Activated CD8-positive, alpha-beta memory T cell treated with anti-CD3 and anti-CD28 coated beads for 1 hour (primary cell): ENCODE measurements around the gene MTCL3.
"Not testable (repeated sequence)": the region's sequence is repeated elsewhere in the genome, so short reads cannot be mapped to it uniquely, and the experiment has no call there.

Experiments used
- DNase-seq, 2 donors: peaks; one replicate each; pipeline ENCODE4 v3.0.0-alpha.2; 2020; ENCODE audit warnings: low read depth in 1 of 2; ENCODE audit errors: extremely low read depth in 1 of 2

The MTCL3 gene

DNA sequence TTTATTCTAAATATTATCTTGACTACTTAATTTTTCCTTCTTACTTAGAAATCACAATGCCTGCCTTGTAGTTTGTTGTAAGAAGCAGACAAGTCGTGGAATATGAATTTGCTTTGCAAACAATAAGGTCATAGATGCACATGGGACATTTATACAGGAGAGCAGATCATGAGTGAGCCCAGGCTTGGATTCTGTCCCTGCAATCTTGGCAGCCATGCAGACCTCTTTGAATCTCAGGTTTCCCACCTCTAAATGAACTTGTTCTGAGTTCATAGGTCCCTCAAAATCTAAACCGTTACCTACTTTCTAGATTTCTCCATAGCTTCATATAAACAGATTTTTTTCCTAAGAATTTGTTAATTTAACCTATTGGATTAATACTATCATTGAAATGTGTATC lies 79.4 kb downstream of the MTCL3 start:
- DNase-seq: no peak

DNA sequence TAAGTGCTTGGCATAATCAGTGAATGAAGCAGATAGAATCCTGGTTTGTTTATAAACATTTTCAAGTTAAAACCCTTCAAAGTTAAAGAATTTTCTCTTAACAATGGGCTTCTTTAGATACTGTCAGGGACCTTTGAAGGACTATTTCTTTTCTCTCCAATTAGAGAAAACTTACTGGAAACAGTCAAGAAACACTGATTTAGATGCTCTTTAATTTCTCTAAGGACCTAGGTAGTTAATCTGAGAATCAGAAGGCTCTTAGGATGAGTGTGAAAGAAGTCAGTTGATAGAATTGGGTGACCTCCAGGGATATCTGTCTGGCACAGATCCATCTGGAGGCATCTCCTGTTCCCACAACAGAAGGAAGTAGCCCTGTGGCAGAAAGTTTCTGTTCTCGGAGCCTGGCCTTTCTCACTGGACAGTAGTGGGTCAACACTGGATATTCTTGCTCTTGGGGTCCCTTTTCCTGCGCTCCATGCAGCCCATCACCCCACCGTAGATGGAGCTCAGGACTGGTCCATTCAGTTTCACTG lies 82.5 kb downstream of the MTCL3 start:
- no peak for DNase-seq

DNA sequence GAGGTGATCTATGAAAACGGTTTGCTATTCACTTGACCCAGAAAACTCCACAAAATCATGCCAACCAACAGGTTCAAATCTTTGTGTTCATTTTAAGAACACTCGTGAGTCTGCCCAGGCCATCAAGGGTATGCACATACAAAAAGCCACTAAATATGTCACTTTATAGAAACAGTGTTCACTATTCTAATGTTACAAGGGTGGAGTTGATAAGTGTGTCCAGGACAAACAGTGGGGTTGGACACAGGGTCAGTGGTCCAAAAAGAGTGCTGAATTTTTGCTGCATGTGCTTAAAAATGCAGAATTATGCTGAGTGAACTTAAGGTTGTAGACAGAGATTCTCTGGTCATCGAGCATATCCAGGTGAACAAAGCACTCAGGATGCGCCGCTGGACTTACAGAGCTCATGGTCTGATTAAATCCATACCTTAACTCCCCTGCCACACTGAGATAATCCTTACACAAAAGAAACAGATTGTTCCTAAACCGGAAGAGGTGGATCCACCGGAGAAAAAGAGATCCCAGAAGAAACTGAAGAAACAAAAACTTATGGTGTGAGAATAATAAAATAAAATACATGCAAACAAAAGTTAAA lies 83.4 kb downstream of the MTCL3 start:
- DNase-seq: no peak

DNA sequence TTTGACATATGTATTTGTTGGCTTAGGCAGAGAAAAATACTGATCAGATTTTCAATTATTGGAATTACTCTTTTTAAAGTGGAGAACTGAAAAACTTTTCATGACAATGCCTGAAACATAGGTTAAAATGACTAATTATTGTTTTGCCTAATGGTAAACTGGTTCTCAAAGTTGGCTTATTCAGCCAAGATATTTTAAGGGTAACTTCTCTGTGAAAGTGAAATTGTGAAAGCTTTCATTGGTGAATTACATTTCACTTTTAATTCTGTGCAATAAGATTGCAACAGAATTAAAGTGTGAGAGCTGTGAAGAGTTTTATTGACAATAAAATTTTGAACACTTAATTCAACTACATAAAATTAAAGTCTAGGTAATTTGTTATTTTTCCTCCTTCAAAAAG lies 84.5 kb downstream of the MTCL3 start:
- no peak for DNase-seq

DNA sequence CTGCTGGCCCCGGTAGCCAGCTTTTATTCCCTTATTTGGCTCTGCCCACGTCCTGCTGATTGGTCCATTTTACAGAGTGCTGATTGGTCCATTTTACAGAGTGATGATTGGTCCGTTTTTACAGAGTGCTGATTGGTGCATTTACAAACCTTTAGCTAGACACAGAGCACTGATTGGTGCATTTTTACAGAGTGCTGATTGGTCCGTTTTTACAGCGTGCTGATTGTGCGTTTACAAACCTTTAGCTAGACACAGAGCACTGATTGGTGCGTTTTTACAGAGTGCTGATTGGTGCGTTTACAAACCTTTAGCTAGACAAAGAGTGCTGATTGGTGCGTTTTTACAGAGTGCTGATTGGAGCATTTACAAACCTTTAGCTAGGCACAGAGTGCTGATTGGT lies 90.6 kb downstream of the MTCL3 start:
- DNase-seq: not testable (repeated sequence)

DNA sequence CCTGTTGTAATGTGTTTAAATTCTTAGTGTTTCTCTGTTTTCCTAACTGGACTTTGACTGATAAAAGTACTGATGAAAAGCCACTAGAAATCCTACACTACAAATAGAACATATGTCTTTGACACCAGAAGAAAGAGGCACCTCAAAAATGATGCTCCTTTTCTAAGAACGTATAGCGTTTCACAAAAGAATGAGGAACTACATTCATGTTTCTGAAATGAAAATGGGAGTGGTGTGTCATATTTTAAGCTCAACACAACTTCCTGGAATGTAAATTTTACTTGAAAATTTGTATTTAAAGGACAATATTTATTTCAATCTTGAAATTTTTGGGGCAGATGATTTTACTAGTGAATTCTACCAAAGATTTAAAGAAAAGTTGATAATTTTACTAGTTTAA lies 95.2 kb downstream of the MTCL3 start:
- no peak for DNase-seq
